Duodenal mucosa (tissue), 2 donors: ENCODE results near the gene DMBT1.

Experiments
- H3K27ac ChIP-seq: one replicate; pipeline ENCODE4 v1.7.0; 2013; ENCODE audit warnings: low read depth, low read length
- H3K27me3 ChIP-seq, 2 donors: one replicate each; pipeline ENCODE4 v1.7.0; 2013; ENCODE audit warnings: low read length in 2 of 2, control low read depth in 1 of 2; ENCODE audit not compliant: insufficient read depth in 2 of 2, control insufficient read depth in 1 of 2
- H3K36me3 ChIP-seq, 2 donors: one replicate each; pipeline ENCODE4 v1.7.0; 2013; ENCODE audit warnings: low read length in 2 of 2, control low read depth in 1 of 2; ENCODE audit not compliant: insufficient read depth in 2 of 2, control insufficient read depth in 1 of 2
- H3K4me1 ChIP-seq, 2 donors: one replicate each; pipeline ENCODE4 v1.7.0; 2013; ENCODE audit warnings: low read length in 2 of 2, control low read depth in 1 of 2; ENCODE audit not compliant: insufficient read depth in 2 of 2, control insufficient read depth in 1 of 2
- H3K4me3 ChIP-seq, 2 donors: one replicate each; pipeline ENCODE4 v1.7.0; 2013; ENCODE audit warnings: low read length in 2 of 2, low read depth in 1 of 2
- H3K9ac ChIP-seq, 2 donors: one replicate each; pipeline ENCODE4 v1.7.0; 2013; ENCODE audit warnings: low read length in 2 of 2, low read depth in 1 of 2
- H3K9me3 ChIP-seq, 2 donors: one replicate each; pipeline ENCODE4 v1.7.0; 2013; ENCODE audit warnings: low read length in 2 of 2, control low read depth in 1 of 2; ENCODE audit not compliant: control insufficient read depth in 1 of 2

DMBT1 gene

DNA sequence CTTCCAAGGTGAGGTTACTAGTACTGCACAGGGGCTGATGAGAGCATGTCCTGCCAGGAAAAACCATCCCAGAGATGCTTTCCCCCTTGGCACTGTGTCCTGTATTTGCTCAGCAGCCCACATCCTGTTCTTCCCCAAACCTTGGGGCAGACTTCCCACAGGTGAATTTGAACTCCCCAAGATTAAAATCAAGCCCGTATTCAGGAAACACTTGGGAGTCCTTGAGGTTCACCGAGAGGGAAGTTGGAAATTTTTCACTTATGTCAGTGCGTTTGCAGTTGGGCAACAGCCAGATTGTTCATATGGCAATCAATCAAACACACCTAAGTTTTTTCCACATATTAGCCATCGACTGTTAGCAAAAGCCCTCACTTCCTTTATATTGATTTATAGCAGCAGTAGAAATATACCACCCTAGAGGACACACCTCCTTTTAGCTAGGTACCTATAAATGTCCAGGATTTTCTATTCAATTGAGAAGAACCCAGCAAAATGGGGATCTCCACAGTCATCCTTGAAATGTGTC lies at the start of gene DMBT1:
Gene DMBT1, plus strand, starts transcription at position 476 of the 526 bp plus-strand sequence. Its CDS starts 17 bp downstream, at position 493.
- Histone ChIP-seq H3K27me3 (peaks cover 0 to 6% of the 10 kb centered on the region in 2 donors), H3K9me3 (no peaks in the 10 kb centered on the region), H3K9ac (peak within 1 kb of the TSS; percentile 49 to 68), H3K4me1 (peaks cover 24 to 44% of the 10 kb centered on the region in 2 donors), H3K27ac (peak within 1 kb of the TSS; percentile 39), H3K4me3 (peak within 1 kb of the TSS; percentile 61 to 63), H3K36me3 (peaks cover 0 to 9% of the 10 kb centered on the region in 2 donors)

GRCh38 chr10:122513053-122513452 lies 47.5 kb upstream of the DMBT1 start:
- H3K27me3 ChIP-seq = no peaks in the 10 kb centered on the region
- no peaks in the 10 kb centered on the region for H3K4me1 ChIP-seq
- no peaks in the 10 kb centered on the region for H3K9me3 ChIP-seq
- H3K27ac ChIP-seq = no peak overlapping the region
- H3K4me3 ChIP-seq = no peak overlapping the region
- no peak overlapping the region for H3K9ac ChIP-seq
- peaks cover 0 to 9% of the 10 kb centered on the region in 2 donors for H3K36me3 ChIP-seq

DNA sequence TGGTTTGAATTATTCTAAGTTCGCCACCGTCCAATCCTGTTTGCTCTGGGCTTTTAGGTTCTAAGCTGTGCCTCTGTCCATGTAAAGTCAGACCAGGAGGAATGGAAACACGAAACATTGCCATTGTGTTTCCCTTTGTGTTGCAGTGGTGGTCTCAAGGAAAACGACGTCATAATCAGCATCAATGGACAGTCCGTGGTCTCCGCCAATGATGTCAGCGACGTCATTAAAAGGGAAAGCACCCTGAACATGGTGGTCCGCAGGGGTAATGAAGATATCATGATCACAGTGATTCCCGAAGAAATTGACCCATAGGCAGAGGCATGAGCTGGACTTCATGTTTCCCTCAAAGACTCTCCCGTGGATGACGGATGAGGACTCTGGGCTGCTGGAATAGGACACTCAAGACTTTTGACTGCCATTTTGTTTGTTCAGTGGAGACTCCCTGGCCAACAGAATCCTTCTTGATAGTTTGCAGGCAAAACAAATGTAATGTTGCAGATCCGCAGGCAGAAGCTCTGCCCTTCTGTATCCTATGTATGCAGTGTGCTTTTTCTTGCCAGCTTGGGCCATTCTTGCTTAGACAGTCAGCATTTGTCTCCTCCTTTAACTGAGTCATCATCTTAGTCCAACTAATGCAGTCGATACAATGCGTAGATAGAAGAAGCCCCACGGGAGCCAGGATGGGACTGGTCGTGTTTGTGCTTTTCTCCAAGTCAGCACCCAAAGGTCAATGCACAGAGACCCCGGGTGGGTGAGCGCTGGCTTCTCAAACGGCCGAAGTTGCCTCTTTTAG lies 46.3 kb upstream of the DMBT1 start:
- Histone ChIP-seq H3K36me3 (peaks cover 0 to 6% of the 10 kb centered on the region in 2 donors), H3K27me3 (no peaks in the 10 kb centered on the region), H3K27ac (no peak overlapping the region), H3K9me3 (no peaks in the 10 kb centered on the region), H3K9ac (no peak overlapping the region), H3K4me3 (no peak overlapping the region), H3K4me1 (no peaks in the 10 kb centered on the region)

DNA sequence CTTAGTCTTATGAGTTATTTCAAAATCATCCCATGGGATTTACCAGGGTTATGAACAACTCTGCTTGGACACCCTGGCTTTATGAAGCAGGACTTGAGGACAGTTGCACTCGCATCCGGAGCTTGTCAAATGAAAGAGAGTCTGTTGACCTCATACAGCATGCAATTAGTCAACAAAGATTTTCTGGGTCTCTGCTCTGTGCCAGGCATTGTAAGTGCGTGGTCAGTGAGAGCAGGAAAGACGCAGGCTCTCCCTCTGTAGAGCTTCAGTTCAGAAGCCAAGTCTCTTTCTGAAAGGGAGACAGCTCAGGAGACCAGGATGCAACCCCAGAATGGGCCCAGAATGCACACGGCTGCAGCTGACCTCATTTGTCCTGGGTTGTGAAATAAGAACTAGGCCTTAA lies 45.5 kb upstream of the DMBT1 start:
- H3K27me3 ChIP-seq = no peaks in the 10 kb centered on the region
- no peak overlapping the region for H3K27ac ChIP-seq
- no peaks in the 10 kb centered on the region for H3K4me1 ChIP-seq
- H3K9ac ChIP-seq = no peak overlapping the region
- peaks cover 0 to 5% of the 10 kb centered on the region in 2 donors for H3K36me3 ChIP-seq
- H3K9me3 ChIP-seq = no peaks in the 10 kb centered on the region
- no peak overlapping the region for H3K4me3 ChIP-seq

DNA sequence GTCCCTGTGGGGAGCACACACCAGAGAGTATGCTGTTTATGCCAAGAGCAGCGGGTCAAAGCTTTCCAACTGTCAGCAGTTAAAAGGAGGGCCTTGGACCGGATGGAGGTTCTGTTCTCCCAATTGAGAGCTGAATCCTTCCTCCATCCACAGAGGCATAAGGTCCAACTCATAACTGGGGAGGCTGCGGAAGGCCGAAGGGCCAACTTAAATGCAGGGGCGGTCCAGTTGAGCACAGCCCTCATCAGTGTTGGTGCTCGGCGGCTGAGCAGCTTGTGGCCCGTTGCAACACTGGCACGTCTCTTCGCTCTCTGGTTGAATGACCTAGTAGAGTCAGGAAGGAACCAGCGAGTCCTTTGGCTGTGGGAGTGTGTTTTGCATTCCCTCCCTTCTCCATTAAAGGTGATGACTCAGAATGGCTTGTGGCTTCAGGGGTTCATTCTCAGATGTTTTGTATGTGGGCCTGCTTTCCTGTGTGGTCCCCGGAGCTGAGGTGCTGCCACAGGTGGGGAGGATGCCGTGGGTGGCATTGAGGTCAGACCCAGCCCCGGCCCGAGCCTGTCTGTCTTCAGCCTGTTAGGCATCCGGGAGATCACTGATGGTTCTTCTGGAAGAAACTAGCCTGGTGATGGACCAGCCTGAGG lies 44.8 kb upstream of the DMBT1 start:
- H3K36me3 ChIP-seq = no peaks in the 10 kb centered on the region
- H3K9me3 ChIP-seq = no peaks in the 10 kb centered on the region
- no peaks in the 10 kb centered on the region for H3K4me1 ChIP-seq
- H3K4me3 ChIP-seq = no peak overlapping the region
- no peak overlapping the region for H3K27ac ChIP-seq
- no peak overlapping the region for H3K9ac ChIP-seq
- no peaks in the 10 kb centered on the region for H3K27me3 ChIP-seq

- Histone ChIP-seq H3K27ac (no peak overlapping the region), H3K27me3 (no peaks in the 10 kb centered on the region), H3K4me1 (no peaks in the 10 kb centered on the region), H3K9ac (no peak overlapping the region), H3K36me3 (no peaks in the 10 kb centered on the region), H3K4me3 (no peak overlapping the region), H3K9me3 (no peaks in the 10 kb centered on the region)
These were observed 43.8 kb upstream of the DMBT1 start for GRCh38 chr10:122516734-122517133.

GRCh38 chr10:122519144-122519543 lies 41.4 kb upstream of the DMBT1 start:
- Histone ChIP-seq H3K4me1 (no peaks in the 10 kb centered on the region), H3K27ac (no peak overlapping the region), H3K27me3 (no peaks in the 10 kb centered on the region), H3K9me3 (no peaks in the 10 kb centered on the region), H3K36me3 (no peaks in the 10 kb centered on the region), H3K9ac (no peak overlapping the region), H3K4me3 (no peak overlapping the region)

DNA sequence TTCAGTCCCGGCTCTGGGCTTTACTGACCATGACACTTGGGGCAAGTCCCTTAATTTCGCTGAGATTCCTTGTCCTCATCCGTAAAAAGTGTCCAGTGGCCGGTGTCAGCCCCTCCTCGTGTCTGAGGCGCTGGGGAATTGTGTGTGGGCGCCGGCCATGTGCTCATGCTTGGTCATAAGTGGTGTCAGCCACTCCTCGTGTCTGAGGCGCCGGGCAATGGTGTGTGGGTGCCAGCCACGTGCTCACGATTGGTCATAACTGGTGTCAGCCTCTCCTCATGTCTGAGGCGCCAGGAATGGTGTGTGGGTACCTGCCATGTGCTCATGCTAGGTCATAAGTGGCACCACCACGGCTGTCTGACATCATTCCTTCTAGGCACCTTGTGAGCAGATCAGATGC lies 40.7 kb upstream of the DMBT1 start:
- Histone ChIP-seq H3K27ac (no peak overlapping the region), H3K27me3 (no peaks in the 10 kb centered on the region), H3K4me3 (no peak overlapping the region), H3K9ac (no peak overlapping the region), H3K4me1 (no peaks in the 10 kb centered on the region), H3K9me3 (no peaks in the 10 kb centered on the region), H3K36me3 (no peaks in the 10 kb centered on the region)

GRCh38 chr10:122521011-122521410 lies 39.5 kb upstream of the DMBT1 start:
- peaks cover 2% of the 10 kb centered on the region in 2 donors for H3K4me1 ChIP-seq
- H3K36me3 ChIP-seq = no peaks in the 10 kb centered on the region
- no peak overlapping the region for H3K27ac ChIP-seq
- no peak overlapping the region for H3K9ac ChIP-seq
- no peak overlapping the region for H3K4me3 ChIP-seq
- H3K9me3 ChIP-seq = no peaks in the 10 kb centered on the region
- no peaks in the 10 kb centered on the region for H3K27me3 ChIP-seq

GRCh38 chr10:122524811-122525210 lies 35.7 kb upstream of the DMBT1 start:
- H3K36me3 ChIP-seq = no peaks in the 10 kb centered on the region
- H3K9ac ChIP-seq = no peak overlapping the region
- peaks cover 22 to 40% of the 10 kb centered on the region in 2 donors for H3K4me1 ChIP-seq
- H3K27me3 ChIP-seq = no peaks in the 10 kb centered on the region
- H3K9me3 ChIP-seq = no peaks in the 10 kb centered on the region
- no peak overlapping the region for H3K4me3 ChIP-seq
- H3K27ac ChIP-seq = no peak overlapping the region
